ENCODE data around the gene TAOK2.
A peak's percentile ranks its signal among the peaks of the same experiment; 100 is the strongest.
"Not testable (repeated sequence)": the region's sequence is repeated elsewhere in the genome, so short reads cannot be mapped to it uniquely, and the experiment has no call there.

TAOK2 gene

DNA sequence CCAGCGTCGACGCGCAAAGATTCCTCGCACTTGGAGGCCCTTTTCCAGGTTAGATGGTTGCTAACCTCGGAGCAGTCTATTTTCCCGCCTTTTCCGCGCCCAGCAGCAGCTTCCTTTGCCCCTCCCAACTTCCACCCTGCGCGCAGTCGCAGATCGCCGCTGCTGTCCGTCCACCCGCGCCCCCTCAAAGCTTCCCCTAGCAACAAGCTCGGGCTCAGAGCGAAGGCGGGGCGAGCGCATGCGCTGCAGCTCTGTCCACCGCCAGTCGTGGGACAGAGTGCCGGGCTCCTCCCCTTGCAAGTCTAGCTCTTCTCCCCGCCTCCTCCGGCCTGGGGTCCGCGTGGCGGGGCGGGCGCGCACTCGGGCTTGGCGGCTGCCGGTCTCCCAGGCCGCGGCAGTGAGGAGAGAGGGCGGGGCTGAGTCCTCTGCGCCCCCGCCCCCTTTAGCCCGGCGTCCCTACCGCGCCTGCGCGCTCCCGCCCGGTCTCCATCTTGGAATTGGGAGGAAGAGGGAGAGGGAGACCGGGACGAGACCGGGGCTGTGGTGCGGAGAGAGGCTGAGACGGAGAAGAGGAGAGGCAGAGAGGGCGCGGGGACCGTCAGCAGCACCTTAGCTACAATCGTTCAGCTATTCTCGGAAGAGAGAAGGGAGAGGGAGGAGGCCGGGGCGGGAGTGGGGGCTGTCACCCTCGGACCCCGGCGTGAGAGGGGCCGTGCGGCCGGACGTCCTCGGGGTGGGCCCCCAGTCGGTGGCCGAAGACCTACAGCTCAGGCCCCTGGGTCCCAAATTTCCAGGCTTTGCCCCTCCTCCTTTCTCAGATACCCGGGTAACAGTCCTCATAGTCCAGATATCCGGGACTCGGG is at the start of gene TAOK2:
Gene TAOK2, plus strand, starts transcription at position 485 of the 863 bp plus-strand sequence. CDS start 3,905 bp downstream, outside the sequence.
- peak; percentile 95 for DNase-seq (ENCODE audit: low read depth)

DNA sequence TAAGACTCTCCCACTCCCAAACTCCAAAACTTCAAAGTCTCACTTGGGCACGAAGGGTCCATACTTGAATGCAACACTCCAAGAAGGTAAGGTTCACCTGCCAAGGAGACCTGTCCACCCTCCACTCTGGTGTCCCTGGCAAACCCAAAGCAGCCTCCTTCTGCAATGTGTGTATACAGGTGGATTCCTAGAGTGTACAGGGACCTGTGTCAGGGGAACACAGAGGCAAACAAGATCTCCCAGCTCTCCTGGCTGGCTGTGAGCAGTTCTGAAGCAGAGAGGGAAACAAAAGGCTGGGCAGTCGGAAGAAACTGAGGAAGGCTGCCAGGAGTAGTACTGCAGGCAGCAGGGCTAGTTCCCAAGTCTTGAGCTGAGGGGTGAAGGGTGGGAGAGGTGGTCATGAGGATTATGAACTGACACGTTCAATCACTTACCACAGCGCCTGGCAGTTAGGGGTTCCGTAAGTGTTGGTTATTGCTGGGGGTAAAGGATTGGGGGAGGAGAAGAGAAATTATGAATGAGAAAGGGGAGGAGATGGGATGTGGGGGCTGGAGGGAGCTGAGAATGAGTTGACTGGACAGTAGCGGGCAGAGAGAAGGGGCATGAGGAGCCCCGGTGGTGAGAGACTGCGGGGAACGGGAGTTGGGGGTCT is 48.4 kb upstream of the TAOK2 start:
- no peak for DNase-seq (ENCODE audit: low read depth)

DNA sequence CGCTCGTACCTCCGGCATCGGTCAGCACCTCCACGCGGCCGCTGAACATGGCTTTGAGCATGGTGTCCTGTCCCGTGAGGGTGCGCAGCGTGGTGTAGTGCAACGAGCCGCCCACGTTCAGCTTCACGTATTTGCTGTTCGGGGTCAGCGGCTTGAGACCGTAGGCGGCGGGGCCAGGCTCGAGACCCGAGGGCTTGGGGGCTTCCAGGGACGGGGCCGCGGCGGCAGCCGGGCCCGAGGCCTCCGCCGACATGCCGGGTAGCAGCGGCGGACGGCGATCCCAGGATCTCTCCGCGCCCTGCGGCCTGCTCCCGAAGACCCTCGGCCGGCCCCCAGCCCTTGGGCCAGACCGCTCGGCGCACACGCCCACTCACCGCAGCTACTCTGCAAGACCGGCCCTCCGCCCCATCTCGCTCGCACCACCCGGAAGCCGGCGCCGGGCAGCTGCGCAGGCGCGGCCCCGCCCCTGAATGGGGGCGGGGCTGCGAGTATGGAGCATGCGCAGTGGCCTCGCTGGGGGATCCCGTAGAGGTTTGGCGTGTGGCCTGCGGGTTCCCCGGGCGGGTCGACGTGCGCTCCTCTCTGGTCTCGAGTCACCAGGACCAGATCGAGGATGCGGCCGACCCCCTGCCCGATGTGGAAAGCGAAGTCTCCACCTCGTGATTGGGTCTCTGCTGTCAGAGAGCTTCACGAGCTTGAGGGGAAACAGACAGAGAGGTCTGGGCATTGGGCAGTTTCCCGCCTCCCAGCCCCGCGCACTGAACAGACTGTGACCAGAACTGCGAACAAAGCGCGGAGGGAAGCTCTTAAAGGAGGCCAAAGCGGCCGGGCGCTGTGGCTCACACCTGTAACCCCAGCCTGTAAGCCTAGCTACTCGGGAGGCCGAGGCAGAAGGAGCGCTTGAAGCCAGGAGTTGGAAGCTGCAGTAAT is 47.6 kb upstream of the TAOK2 start, which contains the start of gene KCTD13:
Gene KCTD13, minus strand, starts transcription at position 446 of the 930 bp plus-strand sequence. Its CDS starts 193 bp downstream, at position 253.
- DNase-seq (ENCODE audit: low read depth): no peak

DNA sequence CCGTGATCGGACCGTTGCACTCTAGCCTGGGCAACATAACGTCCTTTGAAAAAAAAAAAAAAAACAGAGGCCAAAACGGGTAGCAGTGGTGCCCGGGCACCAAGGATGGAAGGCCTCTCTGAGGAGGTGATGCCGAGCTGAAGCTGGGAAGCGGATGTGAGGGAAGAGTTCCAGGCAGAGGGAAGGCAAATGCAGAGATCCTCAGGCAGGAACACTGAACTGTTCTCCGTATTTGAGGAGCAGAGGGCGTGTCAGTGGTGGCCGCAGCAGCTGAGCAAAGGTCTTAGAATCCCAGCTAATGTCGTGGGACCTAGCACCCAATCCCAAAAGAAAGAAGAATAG is 47.0 kb upstream of the TAOK2 start:
- DNase-seq (ENCODE audit: low read depth): no peak

DNA sequence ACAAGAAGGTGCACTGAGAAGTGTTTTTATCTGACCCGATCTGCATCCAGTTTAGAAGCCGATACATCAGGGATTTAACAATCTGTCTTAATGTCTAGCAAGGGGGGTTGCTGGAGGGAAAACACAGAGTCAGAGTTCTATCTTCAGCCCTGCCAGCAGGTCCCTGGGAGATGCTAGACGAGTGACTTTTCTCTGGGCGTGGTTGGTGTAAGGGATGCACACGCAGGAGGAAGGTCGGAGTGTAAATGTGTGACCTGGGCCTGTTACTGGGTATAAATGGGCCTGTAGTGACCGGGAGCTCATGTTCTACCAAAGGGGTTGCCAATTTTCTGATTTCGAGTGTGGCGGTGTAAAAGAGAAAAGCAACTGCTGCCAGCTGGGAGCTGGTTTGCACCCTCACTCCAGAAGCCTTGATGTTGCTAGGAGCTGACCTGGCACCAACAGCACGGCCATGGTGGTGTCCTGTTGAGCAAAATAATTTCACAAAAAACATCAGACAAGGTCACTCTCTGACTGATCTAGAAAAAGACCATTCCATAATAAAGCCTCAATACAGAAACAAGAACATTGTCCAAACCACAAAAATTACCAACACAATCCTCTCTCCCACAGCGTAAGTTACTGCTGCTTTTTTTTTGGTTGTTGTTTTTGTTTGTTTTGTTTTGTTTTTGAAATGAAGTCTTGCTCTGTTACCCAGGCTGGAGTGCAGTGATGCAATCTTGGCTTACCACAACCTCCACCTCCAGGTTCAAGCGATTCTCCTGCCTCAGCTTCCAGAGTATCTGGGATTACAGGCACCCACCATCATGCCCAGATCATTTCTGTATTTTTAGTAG is 46.4 kb upstream of the TAOK2 start:
- DNase-seq (ENCODE audit: low read depth): no peak

DNA sequence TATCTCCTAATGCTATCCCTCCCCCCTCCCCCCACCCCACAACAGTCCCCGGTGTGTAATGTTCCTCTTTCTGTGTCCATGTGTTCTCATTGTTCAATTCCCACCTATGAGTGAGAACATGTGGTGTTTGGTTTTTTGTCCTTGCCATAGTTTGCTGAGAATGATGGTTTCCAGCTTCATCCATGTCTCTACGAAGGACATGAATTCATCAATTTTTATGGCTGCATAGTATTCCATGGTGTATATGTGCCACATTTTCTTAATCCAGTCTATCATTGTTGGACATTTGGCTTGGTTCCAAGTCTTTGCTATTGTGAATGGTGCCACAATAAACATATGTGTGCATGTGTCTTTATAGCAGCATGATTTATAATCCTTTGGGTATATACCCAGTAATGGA is 41.9 kb upstream of the TAOK2 start:
- not testable (repeated sequence) for DNase-seq (ENCODE audit: low read depth)

DNA sequence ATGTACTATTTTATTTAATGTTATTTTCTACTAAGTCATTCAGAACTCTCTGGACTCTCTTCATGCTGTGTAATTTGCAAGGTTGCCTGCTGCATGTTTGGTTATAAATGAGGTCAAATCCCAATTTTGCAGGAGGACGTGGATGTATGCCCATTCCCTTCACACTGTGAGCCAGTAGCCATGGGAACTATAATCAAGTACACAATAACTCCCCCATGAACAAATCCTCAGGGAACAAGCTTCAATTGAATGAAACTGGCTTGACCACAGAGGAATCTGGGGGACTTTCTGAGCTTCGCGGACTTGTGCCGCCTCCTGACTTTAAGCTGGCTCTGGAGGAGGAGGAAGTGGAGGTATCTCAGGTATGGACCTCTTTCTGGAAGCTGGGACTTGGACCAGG is 33.0 kb upstream of the TAOK2 start:
- no peak for DNase-seq (ENCODE audit: low read depth)

DNA sequence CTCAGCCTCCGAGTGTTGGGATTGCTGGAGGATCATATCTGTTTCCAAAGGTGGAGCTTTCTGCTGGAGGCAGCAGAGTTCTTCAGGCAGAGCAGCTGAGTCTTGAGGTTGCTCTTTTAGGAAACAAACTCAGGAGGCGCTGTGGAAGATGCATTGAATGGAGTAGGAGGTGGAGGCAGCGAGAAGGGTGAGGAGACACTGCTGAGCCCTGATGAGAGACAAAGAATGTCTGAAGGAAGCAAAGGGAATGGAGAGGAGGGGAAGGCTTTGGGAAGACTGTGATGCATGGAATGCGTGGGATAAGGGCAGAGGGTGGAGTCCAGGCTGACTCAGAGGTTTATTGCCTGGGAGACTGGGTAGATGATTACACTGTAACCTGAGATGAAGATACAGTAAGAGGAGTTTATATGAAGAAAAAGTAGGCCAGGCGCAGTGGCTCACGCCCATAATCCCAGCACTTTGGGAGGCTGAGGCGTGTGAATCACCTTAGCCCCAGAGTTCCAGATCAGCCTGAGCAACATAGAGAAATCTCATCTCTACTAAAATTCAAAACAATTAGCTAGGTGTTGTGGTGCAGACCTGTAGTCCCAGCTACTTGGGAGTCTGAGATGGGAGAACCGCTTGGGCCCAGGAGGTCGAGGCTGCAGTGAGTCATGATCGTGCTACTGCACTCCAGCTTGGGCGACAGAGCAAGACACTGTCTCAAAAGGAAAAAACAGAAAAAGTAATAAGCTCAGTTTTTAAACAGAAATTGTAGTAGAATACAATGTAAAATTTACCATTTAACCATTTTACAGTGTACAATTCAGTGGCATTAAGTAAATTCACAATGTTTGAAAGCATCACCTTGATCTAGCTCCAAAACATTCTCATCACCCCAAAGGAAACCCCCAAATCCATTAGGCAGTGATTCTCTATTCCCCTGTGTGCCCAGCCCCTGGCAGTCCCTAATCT is 29.5 kb upstream of the TAOK2 start:
- peak; percentile 96 for DNase-seq (ENCODE audit: low read depth)

DNA sequence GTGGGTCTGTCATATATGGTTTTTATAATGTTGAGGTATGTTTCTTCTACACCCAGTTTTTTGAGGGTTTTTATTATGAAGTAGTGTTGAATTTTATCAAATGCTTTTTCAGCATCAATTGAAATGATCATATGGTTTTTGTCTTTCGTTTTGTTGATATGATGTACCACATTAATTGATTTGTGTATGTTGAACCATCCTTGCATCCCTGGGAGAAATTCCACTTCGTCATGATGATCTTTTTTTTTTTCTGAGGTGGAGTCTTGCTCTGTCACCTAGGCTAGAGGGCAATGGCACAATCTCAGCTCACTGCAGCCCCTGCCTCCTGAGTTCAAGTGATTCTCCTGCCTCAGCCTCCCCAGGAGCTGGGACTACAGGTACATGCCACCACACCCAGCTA is 25.8 kb upstream of the TAOK2 start:
- DNase-seq (ENCODE audit: low read depth): no peak

DNA sequence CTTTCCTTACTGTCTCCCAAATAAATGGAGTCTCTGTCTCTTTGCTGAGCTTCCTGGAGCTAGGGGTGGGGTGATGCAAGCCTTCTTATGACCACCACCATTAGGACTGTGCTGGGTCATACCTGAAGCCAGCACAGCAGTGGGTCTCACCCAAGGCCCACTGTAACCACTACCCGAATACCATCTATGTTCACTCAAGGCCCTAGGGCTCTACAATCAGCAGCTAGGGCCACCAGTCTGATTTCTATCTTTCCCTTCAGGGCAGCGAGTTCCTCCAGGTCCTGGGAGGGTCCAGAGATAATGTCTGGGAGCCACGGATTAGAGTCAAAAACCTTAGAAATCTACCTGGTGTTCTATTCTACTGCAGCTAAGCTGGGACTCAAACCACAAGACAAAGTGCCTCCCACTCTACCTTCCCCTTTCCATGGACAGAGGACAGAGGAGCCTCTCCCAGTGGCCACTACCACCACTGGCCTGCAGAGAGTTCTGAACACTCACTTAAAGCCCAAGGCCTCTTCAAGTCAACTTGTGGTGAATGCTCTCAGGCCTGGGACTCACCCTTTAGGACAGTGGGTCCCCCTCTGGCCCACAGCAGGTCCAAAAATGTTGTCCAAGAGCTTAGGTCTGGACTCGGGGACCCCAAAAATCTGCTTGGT is 22.7 kb upstream of the TAOK2 start:
- no peak for DNase-seq (ENCODE audit: low read depth)

DNA sequence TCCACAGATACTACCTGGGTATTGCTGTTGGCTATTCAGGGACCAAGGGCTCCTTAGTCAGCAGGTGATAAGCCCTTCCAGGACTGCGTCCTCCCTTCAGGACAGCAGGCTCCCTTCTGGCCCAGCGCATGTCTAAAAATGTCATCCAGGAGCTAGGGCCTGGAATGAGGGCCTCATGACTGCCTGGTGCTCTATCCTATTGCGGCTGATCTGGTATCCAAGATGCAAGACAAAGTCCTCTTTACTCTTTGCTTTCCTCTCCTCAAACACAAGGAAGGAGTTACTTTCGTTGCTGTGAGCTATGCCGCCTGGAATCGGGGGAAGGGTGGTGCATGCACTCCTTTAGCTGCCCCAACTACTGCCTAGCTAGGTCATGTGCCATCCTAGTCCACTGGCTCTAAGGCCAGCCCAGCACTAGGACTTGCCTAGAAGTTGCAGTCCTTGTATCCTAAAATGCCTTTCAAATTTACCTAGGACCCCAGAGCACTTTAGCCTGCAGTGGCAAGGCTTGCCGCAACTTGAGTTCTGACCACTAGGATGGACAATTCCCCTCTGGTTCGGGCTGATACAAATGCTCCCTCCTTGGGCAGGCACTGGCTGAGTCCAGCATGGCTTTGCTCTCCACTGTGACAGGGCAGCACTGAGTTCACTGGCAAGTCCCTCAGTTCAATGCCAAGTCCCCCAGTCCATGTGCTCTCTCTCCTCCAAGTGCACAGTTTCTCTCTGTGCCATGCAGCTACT is 21.9 kb upstream of the TAOK2 start:
- DNase-seq (ENCODE audit: low read depth): no peak

DNA sequence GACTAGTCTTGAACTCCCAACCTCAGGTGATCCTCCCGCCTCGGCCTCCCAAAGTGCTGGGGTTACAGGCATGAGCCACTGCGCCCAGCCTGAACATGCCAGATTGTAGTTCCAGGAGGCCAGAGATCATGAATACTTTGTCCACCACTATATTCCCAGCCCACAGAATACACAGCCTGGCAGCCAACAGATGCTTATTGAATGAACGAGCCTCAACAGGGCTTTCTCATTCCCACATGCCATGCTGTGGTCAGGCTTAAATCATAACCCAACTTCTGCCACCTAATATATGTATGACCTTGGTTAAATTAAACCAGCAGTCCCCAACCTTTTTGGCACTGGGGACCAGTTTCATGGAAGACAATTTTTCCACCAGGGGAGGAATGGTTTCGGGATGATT is 14.9 kb upstream of the TAOK2 start:
- DNase-seq (ENCODE audit: low read depth): no peak

DNA sequence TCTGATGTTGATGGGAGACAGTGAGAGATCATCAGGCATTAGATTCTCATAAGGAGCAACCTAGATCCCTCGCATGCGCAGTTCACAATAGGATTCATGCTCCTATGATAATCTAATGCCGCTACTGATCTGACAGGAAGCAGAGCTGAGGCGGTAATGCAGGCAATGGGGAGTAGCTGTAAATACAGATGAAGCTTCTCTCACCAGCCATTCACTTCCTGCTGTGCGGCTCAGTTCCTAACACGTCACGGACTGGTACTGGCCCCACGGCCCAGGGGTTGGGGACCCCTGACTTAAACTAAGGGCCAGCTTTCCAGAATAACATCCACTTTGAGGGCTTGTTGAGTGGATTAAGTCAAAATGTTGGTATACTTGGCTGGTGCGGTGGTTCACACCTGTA is 14.4 kb upstream of the TAOK2 start:
- no peak for DNase-seq (ENCODE audit: low read depth)

DNA sequence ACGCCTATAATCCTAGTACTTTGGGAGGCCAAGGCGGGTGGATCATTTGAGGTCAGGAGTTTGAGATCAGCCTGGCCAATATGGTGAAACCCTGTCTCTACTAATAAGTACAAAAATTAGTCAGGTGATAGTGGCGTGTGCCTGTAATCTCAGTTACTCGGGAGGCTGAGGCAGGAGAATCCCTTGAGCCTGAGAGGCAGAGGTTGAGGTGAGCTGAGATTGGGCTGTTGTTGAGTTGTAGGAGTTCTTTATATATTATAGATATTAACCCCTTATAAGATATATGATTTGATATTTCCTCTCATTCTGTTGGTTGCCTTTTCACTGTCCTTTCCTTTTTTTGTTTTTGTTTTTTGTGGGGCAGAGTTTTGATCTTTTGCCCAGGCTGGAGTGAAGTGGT is 13.8 kb upstream of the TAOK2 start:
- DNase-seq (ENCODE audit: low read depth): not testable (repeated sequence)

DNA sequence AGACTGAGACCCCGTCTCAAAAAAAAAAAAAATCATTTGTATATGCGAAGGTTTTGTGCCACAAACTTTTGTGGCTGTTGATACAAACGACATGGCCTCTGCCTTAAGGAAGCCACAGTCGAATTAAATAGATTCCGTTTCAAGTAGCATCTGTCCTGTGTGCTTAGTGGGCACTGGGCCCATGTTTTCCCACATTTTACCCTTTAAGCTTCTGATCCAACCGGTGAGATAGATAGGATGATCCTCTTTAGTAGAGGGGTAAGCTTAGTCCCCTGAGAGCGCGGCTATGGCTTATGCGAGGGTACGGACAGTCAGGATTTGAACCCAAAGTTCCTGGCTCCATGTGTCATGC is 12.6 kb upstream of the TAOK2 start:
- no peak for DNase-seq (ENCODE audit: low read depth)

DNA sequence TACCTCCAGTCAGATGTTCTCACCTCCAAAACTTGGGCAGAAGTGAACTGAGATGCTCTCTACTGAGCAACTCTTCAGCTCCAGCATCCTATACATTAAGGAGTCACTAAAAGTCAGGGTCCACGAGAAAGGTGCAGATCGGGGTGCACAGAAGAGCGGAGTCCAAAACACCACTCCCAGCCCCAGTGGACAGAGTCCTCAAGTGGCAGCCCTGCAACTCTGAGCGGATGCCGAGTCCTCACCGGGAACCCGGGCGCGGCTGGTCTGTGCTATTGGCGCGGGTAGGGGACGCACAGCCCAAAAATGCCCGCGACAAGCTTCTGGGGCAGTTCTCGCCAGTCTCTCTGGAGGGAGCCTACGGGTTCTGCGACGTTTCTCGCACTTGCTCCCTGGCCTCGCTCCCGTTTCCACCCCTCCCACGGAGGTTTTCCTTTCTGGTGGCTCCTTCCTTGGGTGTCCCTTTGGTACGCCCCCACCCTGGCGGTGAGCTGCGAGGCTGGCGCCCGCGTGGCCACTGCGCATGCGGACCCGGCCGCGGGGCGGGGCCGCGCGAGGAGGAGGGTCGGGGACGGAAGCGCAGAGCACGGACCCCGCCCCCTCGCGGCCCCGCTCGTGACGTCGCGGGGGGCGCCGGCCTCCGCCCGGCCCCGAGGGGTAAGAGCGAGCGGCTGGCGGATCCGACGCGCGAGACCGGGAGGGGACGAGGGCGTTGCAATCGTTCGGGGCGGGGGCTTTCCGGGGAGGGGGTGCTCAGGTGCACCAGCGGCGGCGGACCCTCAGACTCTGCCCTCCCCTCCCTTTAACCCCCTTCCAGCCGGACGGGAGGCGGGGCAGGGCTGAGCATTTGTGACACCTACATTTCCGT is 12.0 kb upstream of the TAOK2 start, which contains the start of gene TMEM219:
Gene TMEM219, plus strand, starts transcription at position 601 of the 865 bp plus-strand sequence. CDS start 1,065 bp downstream, outside the sequence.
- no peak for DNase-seq (ENCODE audit: low read depth)

DNA sequence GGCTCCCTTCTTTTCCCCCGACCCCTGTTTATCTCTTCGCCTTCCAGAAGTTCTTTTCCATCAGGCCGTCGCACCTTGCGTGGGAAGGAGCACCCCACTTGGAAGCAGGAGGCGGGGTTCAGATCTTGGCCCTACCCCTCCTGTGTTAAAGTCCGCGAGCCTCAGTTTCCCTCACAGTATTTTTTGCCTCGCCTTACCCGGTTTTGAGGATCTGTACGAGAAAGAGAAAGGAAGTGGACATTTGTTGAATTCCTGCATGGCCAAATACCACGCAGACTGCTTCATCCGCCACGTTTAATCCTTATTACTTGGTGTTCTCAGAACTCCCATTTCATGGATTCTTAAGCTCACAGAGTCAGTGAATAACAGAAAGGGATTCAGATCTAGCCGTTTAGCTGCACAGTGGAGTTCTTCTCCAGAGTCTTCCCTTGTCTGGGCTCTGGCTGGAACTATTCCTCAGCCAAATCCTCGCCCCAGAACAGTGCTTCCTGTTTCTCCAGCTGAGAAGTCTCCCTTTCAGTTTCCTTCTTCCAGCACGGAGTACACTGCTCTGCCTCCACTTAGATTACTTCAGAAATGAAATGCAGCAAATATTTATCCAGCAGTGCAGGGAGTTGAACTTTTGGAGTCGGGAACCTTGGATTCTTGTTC is 11.2 kb upstream of the TAOK2 start:
- no peak for DNase-seq (ENCODE audit: low read depth)

Measured in non-pigmented ciliary epithelial cell (primary cell).